ENCODE results near the gene MTG2. TPM values are rescaled to one million over a fixed set of nuclear protein-coding genes. Genes with fewer than 3 reads are reported as not detected.

The MTG2 gene
- total and polyA plus RNA-seq, 10 of the 15 experiments (the other 5 are each of a cell fraction or from before 2014, with no cell fraction given): 6.2 to 52.4 (median 34.3) TPM

GRCh38 chr20:62225026-62225425 is 42.2 kb downstream of the MTG2 start:
- H3K79me2 ChIP-seq (ENCODE audit: control insufficient read depth, insufficient read depth, low read length): no peaks in the 10 kb centered on the region
- SMC1A ChIA-PET (ENCODE audit: uncharacterized antibody, unreplicated experiment): no interaction called here
- no peaks in the 10 kb centered on the region for H3K36me3 ChIP-seq (ENCODE audit: control insufficient read depth in 2 of 2, insufficient read depth in 2 of 2, low read length in 1 of 2)
- H2AFZ ChIP-seq (ENCODE audit: control insufficient read depth, low read depth, low read length): no peak overlapping the region
- POLR2A ChIA-PET: no interaction called here
- H3K27ac ChIP-seq (ENCODE audit: control insufficient read depth, insufficient read depth): no peak overlapping the region
- CTCF ChIA-PET: no interaction called here
- in situ Hi-C loops (cut with MboI) (no loop called here), intact Hi-C loops (cut with micrococcal nuclease; ENCODE audit: unreplicated experiment) (no loop called here)
- no peak for ATAC-seq
- no TSS peak for BruUV-seq (replicated peaks)
- no peak overlapping the region for H3K4me2 ChIP-seq (ENCODE audit: control insufficient read depth, insufficient read depth)
- 41% methylated on average over 13 of the region's 13 CpGs for WGBS (ENCODE audit: insufficient coverage, insufficient replicate concordance, low lambda C conversion rate, missing lambda C conversion rate)
- H3K9ac ChIP-seq (ENCODE audit: control insufficient read depth, insufficient read depth, low read length): no peak overlapping the region
- TF ChIP-seq, protein P1, sequence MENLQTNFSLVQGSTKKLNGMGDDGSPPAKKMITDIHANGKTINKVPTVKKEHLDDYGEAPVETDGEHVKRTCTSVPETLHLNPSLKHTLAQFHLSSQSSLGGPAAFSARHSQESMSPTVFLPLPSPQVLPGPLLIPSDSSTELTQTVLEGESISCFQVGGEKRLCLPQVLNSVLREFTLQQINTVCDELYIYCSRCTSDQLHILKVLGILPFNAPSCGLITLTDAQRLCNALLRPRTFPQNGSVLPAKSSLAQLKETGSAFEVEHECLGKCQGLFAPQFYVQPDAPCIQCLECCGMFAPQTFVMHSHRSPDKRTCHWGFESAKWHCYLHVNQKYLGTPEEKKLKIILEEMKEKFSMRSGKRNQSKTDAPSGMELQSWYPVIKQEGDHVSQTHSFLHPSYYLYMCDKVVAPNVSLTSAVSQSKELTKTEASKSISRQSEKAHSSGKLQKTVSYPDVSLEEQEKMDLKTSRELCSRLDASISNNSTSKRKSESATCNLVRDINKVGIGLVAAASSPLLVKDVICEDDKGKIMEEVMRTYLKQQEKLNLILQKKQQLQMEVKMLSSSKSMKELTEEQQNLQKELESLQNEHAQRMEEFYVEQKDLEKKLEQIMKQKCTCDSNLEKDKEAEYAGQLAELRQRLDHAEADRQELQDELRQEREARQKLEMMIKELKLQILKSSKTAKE (IDR thresholded peaks at IDR 0.05; ENCODE audit: low read depth, poor library complexity, severe bottlenecking): no peak
- no peak for TF ChIP-seq SRF (IDR thresholded peaks at IDR 0.05; ENCODE audit: low read depth in 2 of 2, low read length in 2 of 2)
- TF ChIP-seq ASH2L (IDR thresholded peaks at IDR 0.05; ENCODE audit: borderline replicate concordance, low read depth): no peak
- TF ChIP-seq MAX (IDR thresholded peaks at IDR 0.05; ENCODE audit: low read depth, low read length): no peak
- no peak for TF ChIP-seq LARP7 (IDR thresholded peaks at IDR 0.05)
- no peak for TF ChIP-seq DPF2 (IDR thresholded peaks at IDR 0.05)
- TF ChIP-seq POU2F2 (IDR thresholded peaks at IDR 0.05; ENCODE audit: borderline replicate concordance, low read depth, low read length): no peak
- no peak for TF ChIP-seq MEF2A (IDR thresholded peaks at IDR 0.05; ENCODE audit: insufficient read depth, low read depth, low read length)
- TF ChIP-seq PBX3 (IDR thresholded peaks at IDR 0.05; ENCODE audit: insufficient replicate concordance, low read depth, low read length): no peak
- no peak for TF ChIP-seq ETV6 (conservative IDR thresholded peaks at IDR 0.05 in 1 of 2, IDR thresholded peaks at IDR 0.05 in 1 of 2; ENCODE audit: borderline replicate concordance in 1 of 2, low read depth in 1 of 2)
- H3K9me3 ChIP-seq (replicated peaks; ENCODE audit: control insufficient read depth, insufficient read depth, low read length): no peaks in the 10 kb centered on the region
- RAD21 ChIA-PET (ENCODE audit: unreplicated experiment): no interaction called here
- no peak for FAIRE-seq
- H3K4me1 ChIP-seq (ENCODE audit: control insufficient read depth, insufficient read depth, low read length): no peaks in the 10 kb centered on the region
- no peak for DNase-seq (ENCODE audit: low read depth, low spot score)
- H4K20me1 ChIP-seq (ENCODE audit: control insufficient read depth, insufficient read depth): no peaks in the 10 kb centered on the region; the same call in 1 of the 2 replicates
- H3K27me3 ChIP-seq (replicated peaks in 1 of 2; ENCODE audit: control insufficient read depth in 2 of 2, insufficient read depth in 2 of 2, low read length in 1 of 2): peaks cover 1 to 7% of the 10 kb centered on the region in 2 experiments; a peak in 3 of 4 replicates
- H3K4me3 ChIP-seq: no peak overlapping the region

All from GM12878 (cell line).